Colon (tissue), 2 donors: ENCODE results near the gene ADAP1.

Experiments
- FAIRE-seq: peaks from 2 replicates; lab custom pipeline; 2012; peaks lifted over from hg19 to GRCh38; lab: Jason Lieb, UNC
- donor health status: control.
- donor health status: control.

ADAP1 gene

DNA sequence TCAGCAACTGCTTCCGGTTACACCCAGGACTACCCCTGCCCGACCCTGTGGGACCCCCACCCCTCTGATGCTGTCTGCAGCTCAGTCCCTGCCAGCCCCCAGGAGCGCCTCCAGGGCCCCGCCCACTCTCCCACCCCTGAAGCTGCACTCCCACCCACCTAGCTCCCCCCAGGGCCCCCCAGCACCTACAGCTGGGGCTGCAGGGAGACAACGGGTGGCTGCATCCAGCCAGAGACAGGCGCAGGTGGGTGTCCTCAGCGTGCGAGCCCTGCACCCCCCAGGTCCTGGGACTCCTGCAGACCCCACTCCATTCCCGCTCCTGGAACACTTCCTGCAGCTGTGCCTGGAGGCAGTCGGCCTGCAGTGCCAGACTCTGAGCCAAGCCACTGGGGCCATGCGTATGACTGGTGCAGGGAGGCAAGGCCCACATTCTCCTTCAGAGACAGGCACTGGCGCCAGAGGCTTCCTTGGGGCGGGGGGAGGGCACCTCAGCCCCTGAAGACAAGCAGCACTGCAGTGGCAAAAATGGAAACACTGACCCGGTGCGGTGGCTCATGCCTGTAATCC lies 34.6 kb upstream of the ADAP1 start:
- no peak for FAIRE-seq

DNA sequence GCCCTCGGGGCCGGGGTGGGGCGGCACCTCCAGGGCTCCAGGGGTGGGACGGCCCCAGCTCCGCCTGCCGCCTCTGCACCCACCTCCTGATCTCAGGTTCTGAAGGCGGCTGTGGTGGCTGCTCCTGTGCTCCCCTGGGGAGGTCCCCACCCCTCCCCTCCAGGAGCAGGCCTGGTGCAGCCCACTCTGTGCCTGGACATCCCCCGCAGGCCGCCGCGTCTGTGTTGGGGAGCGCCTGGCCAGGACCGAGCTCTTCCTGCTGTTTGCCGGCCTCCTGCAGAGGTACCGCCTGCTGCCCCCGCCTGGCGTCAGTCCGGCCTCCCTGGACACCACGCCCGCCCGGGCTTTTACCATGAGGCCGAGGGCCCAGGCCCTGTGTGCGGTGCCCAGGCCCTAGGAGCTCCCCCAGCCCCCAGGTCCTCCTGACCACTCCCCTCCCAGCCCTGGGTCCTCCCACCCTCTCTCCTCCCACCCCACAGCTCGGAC lies 34.0 kb upstream of the ADAP1 start:
- no peak for FAIRE-seq

DNA sequence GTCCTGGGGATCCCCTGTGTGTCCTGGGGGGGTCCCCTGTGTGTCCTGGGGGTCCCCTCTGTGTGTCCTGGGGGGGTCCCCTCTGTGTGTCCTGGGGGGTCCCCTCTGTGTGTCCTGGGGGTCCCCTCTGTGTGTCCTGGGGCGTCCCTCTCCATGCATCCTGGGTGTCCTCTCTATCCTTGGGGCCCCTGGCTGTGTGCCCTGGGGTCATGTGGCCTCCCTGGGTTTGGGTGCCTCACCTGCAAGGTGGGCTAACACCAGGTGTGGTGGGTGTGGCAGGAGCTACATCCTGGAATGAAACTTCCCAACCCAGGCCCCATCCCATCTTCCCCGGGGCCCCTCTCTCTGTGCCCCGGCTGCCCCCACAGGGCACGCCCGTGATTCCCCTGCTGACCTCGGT lies 33.4 kb upstream of the ADAP1 start:
- FAIRE-seq: no peak

DNA sequence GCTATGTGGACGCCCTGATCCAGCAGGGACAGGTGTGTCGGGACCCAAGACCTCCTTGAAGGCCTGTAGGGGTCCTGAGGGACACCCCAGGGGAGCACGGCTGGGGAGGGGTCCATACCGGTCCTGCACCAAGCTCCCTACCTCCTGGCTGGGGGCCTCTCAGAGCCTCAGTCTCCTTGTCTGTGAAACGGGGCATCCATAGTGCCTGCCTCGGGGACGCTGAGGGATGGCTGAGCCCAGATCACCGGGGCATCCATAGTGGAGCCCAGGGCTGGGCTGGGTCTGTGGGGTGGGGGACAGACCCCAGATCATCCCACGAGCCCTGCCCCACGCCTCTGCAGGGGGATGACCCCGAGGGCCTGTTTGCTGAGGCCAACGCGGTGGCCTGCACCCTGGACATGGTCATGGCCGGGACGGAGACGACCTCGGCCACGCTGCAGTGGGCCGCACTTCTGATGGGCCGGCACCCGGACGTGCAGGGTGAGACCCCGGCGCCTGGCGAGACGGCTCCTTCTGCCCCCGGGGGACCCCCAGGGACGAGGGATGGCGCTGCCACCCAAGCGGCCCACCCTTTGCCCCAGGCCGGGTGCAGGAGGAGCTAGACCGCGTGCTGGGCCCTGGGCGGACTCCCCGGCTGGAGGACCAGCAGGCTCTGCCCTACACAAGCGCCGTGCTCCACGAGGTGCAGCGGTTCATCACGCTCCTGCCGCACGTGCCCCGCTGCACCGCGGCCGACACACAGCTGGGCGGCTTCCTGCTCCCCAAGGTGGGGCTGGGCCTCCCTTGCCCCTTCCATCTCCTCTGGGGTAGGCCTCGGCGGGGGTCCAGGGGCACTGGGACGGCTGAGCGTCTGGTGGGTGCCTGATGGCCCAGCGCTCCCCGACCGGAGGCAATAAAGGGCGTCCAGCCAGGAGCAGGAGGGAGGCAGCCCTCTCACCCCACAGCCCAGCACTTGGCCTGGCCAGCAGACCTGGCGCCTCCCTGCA lies 32.6 kb upstream of the ADAP1 start:
- no peak for FAIRE-seq

DNA sequence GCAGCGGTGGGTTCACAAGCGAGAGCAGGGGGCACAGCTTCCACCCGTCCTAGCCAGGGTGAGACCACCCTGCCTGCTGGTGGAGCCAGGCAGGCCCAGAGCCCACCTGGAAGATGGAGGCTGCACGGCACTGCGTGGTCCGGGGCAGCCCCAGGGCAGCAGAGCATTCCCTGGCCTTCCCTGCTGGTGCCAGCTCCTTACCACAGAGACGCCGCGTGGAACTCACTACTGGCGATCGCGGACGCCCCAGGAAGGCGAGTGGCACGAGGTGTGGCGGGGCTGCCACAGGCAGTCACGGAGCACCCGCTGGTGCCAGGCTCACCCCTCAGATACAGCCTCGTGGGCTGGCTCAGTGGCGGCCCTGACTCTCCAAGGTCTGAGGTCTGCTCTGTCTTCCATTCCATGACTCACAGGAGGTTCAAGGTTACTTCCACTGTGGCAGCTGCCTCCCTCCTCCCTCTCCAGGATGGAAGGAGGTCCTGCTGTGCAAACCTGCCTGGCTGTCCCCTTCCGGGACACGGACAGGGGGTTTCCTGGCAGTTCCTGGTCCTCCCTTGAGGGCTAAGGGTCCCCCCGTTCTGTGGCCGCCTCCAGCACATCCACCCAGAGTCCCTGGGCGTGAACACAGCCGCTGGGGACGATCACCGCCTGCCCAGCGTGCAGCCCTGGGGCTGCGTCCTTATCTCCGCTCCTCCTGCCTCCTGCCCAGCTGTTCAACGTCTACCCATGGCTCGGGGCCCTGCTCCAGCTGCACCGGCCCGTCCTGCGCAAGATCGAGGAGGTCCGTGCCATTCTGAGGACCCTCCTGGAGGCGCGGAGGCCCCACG lies 31.6 kb upstream of the ADAP1 start:
- FAIRE-seq: no peak

DNA sequence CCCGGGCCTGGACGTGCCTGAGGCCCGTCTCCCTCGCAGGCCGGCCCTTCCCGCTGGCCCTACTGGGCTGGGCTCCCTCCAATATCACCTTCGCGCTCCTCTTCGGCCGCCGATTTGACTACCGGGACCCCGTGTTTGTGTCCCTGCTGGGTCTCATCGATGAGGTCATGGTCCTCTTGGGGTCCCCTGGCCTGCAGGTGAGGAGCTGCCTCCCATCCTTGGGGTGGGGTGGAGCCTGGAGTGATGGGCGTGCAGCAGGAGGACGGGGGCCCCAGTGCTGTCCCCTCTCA lies 30.6 kb upstream of the ADAP1 start:
- FAIRE-seq: no peak

DNA sequence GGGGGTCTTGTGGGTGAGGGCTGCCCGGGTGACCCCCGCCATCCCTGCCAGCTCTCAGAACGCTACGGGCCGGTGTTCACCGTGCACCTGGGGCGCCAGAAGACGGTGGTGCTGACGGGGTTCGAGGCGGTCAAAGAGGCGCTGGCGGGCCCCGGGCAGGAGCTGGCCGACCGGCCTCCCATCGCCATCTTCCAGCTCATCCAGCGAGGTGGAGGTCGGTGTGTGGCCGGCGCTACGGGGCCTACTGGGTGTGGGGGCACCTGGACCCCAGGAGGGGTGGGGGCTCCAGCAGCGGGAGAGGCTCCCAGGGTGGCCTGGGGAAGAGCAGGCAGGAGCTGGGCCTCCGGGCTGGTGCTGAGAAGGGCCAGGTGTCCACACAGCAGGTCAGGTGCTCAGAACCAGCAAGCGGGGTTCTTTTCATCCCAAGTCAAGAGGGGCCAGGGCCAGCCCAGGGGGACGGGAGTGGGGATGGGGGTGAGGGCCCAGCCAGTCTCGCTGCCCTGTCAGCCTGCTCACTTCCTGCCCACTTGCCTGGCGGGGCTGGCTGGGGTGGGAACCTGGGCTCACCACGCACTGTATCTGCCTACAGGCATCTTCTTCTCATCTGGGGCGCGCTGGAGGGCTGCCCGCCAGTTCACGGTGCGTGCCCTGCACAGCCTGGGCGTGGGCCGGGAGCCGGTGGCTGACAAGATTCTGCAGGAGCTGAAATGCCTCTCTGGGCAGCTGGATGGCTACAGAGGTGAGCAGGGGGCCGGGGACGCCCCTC lies 30.1 kb upstream of the ADAP1 start:
- FAIRE-seq: no peak

DNA sequence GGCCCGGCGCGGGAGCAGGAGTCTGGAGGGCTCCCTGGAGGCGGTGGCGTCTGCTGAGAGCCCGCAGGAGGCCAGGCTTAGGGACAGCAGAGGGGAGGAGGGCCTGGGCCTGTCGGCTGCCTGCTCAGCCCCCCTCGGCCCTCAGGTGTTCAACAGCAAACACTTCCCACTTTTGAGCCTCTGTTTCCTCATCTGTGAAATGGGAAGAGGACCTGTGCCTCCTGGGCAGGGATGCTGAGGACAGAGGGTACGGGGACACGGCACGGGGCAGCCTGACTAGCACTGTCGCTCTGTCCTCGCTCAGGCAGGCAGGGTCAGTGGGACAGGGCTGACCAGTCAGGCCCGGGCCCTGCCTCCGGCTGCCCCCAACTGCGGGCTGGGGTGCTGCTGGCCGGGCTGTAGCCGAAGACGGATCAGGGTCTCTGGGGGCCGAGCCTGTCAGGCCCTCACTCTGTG lies 29.2 kb upstream of the ADAP1 start:
- FAIRE-seq: no peak

DNA sequence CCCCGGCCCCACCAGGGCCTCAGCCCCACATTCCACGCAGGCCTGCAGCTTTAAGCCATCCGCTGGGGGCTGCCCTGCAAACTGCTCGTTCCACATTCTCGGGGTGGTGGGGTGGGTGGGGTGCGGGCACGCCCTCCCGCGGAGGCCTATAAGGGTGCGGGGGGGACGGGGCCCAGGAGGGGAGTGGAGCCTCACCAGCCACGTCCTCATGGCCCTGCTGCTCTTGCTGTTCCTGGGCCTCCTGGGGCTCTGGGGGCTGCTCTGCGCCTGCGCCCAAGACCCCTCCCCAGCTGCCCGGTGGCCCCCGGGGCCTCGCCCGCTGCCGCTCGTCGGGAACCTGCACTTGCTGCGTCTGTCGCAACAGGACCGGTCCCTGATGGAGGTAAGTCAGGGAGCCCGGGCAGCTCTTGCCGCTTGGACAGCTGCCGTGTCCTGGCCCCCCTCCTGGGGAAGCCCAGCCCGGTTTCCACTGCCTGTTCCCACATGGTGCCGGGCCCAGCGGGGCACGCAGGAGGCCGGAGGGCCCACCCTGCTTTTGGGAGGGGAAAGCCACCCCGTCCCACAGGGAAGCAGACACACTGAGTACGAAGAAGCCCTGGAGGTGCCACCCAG lies 28.6 kb upstream of the ADAP1 start, which contains the start of gene CYP2W1:
CYP2W1 (plus strand) TSS at position 178 of the 612 bp plus-strand sequence; CDS start at position 209, 31 bp downstream.
- FAIRE-seq: no peak

DNA sequence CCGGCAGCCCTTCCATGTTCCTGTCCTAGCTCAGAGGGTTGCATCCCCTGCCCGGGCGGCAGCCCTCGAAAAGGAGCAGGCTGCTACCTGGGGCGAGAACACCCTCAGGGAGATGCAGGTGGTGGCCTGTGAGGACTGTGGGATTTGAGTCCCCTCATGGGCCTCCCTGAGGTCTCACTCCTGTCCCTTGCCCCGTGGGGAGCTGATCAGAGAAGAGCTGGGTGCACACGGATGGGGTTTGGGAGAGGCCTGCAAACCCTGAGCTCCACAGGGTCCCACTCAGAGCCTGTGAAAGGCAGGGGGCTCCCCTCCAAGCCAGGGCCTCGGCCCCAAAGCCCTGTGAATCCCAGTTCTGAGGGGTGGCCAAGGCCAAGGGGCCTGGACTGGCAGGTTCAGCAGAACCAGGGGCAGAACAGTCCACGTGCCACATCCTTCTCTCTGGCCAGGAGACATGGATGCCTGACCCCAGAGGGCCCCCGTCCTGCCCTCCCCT lies 28.1 kb upstream of the ADAP1 start:
- no peak for FAIRE-seq

DNA sequence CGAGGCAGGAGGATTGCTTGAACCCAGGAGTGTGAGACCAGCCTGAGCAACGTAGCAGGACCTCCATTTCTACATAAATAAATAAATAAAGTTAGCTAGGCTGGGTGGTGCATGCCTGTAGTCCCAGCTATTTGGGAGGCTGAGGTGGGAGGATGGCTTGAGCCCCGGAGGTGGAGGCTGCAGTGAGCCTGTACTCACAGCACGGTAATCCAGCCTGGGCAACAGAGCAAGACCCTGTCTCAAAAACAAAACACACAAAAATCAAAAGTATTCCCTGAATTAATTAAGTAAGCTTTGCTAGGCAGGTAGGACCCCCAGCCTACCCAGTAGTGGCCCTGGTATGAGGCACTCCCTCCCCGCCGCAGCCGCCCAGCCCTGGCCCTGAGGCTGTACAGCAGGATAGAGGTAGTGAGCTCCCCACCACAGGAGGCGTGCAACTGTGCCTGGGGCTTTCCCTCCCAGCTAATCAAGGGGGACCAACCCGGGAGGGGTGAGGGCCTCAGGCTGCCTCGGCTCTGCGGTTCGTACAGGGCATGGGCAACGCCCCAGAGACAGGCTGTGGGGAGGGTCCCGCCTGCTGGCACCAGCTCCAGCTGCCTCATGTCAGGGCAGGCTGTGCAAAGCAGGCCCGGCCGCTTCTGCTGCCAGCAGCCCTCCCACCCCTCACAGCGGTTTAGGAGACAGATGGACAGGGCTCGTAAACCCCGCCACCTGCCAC lies 27.5 kb upstream of the ADAP1 start:
- FAIRE-seq: no peak

DNA sequence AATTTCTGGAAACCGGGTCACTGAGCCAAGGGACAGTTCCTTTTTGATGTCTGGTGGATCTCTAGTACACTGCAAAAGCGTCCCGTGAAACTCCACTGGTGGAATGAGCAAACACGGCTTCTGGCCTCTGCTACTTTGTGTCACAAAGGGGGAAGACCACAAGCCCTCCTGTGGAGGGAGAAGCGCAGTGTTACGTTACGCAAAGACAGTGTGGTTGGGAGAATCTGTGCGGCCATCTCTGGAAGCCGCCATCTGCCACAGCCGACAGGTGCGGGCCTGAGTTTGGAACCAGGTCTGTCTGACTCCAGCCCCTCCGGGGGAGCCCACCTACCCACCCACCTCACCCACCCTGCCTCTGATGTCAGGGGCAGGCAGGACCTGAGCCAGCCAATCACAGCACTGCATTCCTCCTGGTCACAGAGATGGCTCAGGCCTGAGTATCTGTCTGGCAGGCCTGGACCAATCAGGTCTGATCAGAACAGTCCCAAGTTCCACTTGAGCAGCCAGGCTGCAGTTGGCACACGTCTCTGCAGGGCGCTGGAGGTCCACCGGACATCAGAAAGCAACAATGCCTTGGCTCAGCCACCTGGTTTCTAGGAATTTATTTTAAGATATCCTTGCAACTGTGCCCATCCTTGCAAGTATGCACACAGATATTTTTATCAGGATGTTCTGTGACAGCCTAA lies 25.5 kb upstream of the ADAP1 start:
- no peak for FAIRE-seq

DNA sequence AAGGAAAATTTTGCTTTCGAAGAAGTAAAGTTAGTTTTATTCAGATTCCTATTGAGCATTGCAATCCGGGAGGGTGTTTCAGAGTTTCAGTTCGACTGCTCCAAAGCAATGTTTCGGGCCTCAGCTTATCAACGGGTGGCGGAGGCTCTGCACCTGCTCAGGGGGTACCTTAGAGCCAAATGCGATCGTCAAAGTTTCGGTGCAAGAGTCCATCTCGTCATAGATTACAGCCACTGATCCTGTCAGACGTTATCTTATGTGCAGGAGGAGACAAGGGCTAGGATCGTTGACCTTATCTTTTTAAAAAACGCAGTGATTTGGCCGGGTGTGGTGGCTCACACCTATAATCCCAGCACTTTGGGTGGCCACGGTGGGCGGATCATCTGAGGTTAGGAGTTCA lies 24.7 kb upstream of the ADAP1 start:
- no peak for FAIRE-seq

DNA sequence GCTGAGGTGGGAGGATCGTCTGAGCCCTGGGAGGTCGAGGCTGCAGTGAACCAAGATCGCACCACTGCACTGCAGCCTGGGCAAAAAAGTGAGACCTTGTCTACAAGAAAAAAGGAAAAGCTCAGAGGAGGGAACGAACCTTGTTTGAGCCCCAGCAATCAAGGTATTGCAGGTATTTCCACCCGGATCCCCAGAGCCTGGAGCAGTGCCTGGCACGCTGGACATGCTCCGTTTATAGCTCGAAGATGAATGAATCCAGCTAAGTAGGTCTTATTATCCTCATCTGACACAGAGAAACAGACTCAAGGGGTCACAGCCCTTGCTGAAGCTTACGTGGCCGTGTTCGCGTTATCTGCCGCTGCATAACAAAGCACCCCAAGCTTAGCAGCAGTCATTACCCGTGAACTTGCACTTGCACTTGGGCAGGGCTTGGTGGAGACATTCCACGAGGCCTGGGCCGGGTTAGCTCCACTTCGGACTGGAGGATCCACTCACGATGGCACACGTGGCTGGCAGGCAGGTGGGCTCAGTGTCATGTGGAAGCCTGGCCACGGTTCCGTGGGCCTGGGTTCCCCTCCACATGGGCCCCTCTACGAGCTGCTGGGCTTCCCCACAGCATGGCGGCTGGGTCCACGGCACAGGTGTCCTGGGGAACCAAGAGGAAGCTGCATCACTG lies 24.1 kb upstream of the ADAP1 start:
- FAIRE-seq: no peak

DNA sequence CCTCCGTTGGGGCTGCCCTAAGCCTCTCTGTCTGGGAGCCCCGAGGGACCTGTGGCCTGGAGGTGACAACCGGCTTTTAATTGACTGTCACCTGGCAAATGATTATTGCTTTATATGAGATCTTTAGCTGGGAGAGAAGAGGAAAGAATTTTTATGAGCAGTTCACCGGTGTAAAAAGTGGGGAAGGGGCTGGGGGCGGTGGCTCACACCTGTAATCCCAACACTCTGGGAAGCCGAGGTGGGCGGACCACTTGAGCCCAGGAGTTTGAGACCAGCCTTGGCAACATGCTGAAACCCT lies 23.5 kb upstream of the ADAP1 start:
- no peak for FAIRE-seq

DNA sequence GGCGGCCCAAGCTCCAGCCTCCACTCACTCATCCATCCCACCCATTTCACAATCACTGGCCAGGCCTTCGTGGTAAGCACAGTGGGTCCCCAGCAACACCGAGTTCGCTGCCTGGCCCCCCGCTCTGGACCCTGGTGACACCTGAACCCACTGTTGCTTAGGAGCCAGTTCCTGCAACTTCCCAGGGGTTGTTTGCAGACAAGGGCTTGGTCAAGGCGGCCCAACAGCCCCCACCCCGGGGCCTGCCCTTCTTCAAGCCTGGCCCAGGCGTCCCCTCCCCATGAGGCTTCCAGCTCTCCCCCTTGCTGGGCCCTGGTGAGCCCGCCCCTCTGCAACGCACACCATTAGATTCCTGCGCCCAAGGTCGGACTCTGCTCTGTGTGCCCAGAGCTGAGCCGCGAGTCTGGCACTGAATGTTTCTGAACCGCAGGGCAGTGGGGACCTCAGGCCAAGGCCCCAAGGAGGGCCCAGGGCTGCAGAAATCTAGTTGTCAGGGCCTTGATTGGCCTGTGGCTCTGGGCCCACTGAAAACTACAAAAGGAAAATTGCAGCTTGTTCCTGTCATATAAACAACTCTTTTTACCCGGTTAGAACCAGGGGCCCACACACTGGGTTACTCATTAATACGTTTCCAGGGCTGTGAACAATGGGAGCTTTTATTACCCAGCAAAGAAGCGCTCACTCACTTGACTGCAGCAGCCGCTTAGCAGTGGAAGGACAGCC lies 23.0 kb upstream of the ADAP1 start:
- no peak for FAIRE-seq

DNA sequence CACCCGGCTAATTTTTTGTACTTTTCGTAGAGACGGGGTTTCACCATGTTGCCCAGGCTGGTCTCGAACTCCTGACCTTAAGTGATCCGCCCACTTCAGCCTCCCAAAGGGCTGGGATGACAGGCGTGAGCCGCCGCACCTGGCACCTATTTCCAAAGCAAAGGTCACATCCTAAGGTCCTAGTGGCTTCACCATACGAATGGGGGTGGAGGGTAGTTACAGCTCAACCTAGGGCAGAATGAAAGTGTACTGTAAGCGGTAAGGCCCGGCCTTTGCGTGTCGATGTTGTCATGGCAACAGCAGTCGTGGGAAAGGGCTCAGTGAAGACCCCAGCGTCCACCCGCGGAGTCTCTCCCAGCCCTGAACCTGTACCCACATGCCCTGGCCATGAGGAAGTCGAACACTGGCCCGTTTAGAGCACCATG lies 22.4 kb upstream of the ADAP1 start:
- no peak for FAIRE-seq

DNA sequence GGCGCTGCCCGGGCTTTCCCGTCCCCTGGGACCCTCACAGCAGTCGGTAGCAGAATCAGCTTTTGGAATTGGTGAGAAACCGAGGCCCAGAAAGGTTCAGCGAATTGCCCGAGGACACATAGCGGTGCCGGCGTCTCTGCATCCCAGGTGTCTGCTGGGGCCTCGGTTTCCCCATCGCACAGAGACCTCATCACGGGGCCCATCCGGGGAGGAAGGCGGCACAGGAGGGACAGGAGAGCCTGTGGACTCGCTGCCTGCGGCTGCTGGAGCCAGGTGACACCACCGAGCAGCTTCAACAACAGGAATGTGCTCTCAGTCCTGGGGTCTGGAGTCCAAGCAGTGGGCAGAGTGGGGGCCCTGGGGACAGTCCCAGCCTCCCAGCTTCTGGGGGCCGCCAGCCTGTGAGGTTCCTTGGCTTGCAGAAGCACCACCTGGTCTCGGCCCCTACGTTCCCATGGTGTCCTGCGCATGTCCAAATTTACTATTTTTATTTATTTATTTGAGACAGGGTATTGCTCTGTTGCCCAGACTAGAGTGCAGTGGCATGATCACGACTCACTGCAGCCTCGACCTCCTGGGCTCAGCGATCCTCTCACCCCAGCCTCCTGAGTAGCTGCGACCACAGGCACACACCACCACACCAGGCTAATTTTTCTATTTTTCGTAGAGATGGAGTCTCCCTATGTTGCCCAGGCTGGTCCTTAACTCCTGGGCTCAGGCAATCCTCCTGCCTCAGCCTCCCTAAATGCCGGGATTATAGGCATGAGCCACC lies 21.4 kb upstream of the ADAP1 start:
- no peak for FAIRE-seq
